Keratinocyte (primary cell): ENCODE measurements around the gene DUSP7.

Experiments used
- CTCF ChIP-seq, 3 experiments: IDR thresholded peaks in 1 of 3; conservative IDR thresholded peaks in 1 of 3; optimal IDR thresholded peaks in 1 of 3; 2 replicates in 2 of 3; 3 replicates in 1 of 3; pipeline versions ENCODE3 to v1.5.1; 2011; ENCODE audit warnings: low read length in 3 of 3, mild to moderate bottlenecking in 3 of 3, moderate library complexity in 2 of 3, control low read depth in 1 of 3, inconsistent platforms in 1 of 3; ENCODE audit not compliant: insufficient read depth in 2 of 3; ENCODE audit errors: extremely low read depth in 1 of 3
- EZH2 ChIP-seq: IDR thresholded peaks from one replicate; pipeline ENCODE4 v1.6.1; 2012; ENCODE audit warnings: inconsistent platforms, mild to moderate bottlenecking, low read length, moderate library complexity

- TF ChIP-seq CTCF (optimal IDR thresholded peaks at IDR 0.05 in 1 of 3, IDR thresholded peaks at IDR 0.05 in 1 of 3, conservative IDR thresholded peaks at IDR 0.05 in 1 of 3; ENCODE audit: extremely low read depth in 1 of 3, insufficient read depth in 2 of 3, low read length in 3 of 3), result no peak
- TF ChIP-seq EZH2, result no peak
Observed at GRCh38 chr3:52069135-52069534, 12.8 kb upstream of the DUSP7 start.
